ENCODE measurements around the gene TLCD1.

TLCD1 gene

GRCh38 chr17:28675490-28675889 lies 50.5 kb downstream of the TLCD1 start:
- no peak for DNase-seq
